Upper lobe of left lung (tissue), 6 donors: ENCODE results near the gene LPIN1. TPM values are rescaled to one million over a fixed set of nuclear protein-coding genes. Genes with fewer than 3 reads are reported as not detected.

Experiments
- ATAC-seq, 2 donors: fragments of 200-7000 bp; cut with Tn5 transposase; one replicate each; pipeline ENCODE4 v1.9.1; 2022; ENCODE audit warnings: mild to moderate bottlenecking in 2 of 2, moderate library complexity in 2 of 2; ENCODE audit not compliant: low FRiP score in 2 of 2
- DNase-seq, 2 donors: peaks; one replicate each; pipeline ENCODE4 v3.0.0-alpha.2; 2019 to 2020
- H3K27ac ChIP-seq, 4 donors: fragments of 200-600 bp; sonication (generic); one replicate each; pipeline ENCODE4 v1.5.1; 2016 to 2019
- H3K27me3 ChIP-seq, 4 donors: fragments of 200-600 bp; sonication (generic); one replicate each; pipeline ENCODE4 v1.5.1; 2017 to 2019
- H3K36me3 ChIP-seq, 4 donors: fragments of 200-600 bp; sonication (generic); one replicate each; pipeline ENCODE4 v1.5.1; 2016 to 2019
- H3K4me1 ChIP-seq, 4 donors: fragments of 200-600 bp; sonication (generic); one replicate each; pipeline ENCODE4 v1.5.1; 2018 to 2019
- H3K4me3 ChIP-seq, 4 donors: fragments of 200-600 bp; sonication (generic); one replicate each; pipeline ENCODE4 v1.5.1; 2017 to 2019; ENCODE audit warnings: mild to moderate bottlenecking in 2 of 4, moderate library complexity in 1 of 4
- H3K9me3 ChIP-seq, 4 donors: fragments of 200-600 bp; sonication (generic); one replicate each; pipeline ENCODE4 v1.5.1; 2018 to 2019
- EP300 ChIP-seq, 4 donors: sonication (generic); formaldehyde crosslinking; IDR thresholded peaks; one replicate each; pipeline ENCODE4 v1.5.1; 2017; ENCODE audit warnings: antibody characterized with exemption in 4 of 4, control low read depth in 2 of 4
- POLR2A ChIP-seq, 4 donors: fragments of 450-650 bp; IDR thresholded peaks; one replicate each; pipeline ENCODE4 v1.5.1; 2016 to 2017; ENCODE audit warnings: antibody characterized with exemption in 4 of 4, mild to moderate bottlenecking in 2 of 4
- POLR2AphosphoS5 ChIP-seq, 2 donors: sonication (generic); formaldehyde crosslinking; IDR thresholded peaks; one replicate each; pipeline ENCODE4 v1.5.1; 2017; ENCODE audit warnings: antibody characterized with exemption in 2 of 2
- WGBS, 2 donors: methylation state at CpG; one replicate each; pipeline ENCODE4 v1.1.5; 2017 to 2018; 5-methylcytosine and 5-hydroxymethylcytosine counted together
- total RNA-seq, 6 donors: library from RNA; depleted of rRNA in 4 of 6; stranded (reverse); fragments of >200 nt in 4 of 6; gene quantifications; one replicate each; pipeline versions ENCODE4 v1.1.0 to v1.2.1, GENCODE V29; 2016 to 2021
- TF ChIP-seq, protein P1 (sequence below), 6 experiments: fragments of 450-650 bp in 4 of 6; fragments of 200-600 bp in 2 of 6; sonication (generic) in 2 of 6; IDR thresholded peaks; one replicate each; pipeline ENCODE4 v1.5.1; 2016 to 2019; ENCODE audit warnings: antibody characterized with exemption in 6 of 6
- donor health status: DM: no; HTN: no; CAD: no; lungs with moderate emphysema.
- donor health status: DM: no; HTN: yes; CAD: no; lungs with severe emphysema.

Gene LPIN1
- total RNA-seq, 6 donors from 2014 or later: 45.9 to 87.0 (median 54.2) TPM

DNA sequence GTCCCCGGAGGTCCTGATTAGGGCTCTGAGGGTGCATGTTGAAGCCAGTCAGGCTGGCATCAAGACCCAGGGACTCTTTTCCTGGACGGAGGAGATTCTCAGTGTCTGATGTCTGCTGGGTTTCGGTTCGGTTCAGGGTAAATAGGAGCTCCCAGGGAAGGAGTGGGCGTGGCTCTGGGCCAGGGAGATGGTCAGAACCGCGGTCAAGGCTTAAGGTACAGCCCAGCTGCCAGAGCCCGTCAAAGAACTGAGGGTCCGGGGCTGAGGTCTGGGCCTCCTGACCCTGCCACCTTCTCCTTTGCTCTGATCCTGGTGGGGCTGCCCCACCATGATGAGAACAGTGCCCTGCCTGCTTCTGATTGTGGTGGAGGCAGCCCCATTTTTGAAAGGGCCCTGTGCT, 39.8 kb downstream of the LPIN1 start:
- H3K36me3 ChIP-seq: peaks cover 26 to 98% (median 74%) of the 10 kb centered on the region in 4 donors
- no peak for ATAC-seq

DNA sequence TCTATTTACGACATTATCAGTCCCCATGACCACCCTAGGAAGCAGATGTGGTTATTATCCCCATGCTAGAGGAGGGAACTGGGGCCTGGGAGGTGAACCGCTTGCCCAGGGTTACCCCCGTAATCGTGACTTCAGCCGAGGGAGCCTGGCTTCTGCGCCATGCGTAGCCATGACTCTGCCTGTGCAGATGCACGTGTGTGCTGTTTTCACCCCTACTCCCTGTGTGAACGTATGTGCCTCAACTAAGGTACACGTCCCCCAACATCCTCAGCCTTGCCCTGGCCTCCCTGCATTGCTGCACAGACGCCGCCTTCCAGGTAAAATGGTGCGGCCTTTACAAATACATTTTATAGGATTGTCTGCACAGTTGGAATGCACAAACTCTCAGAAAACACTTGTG, 40.2 kb downstream of the LPIN1 start:
- no peaks in the 10 kb centered on the region for H3K4me1 ChIP-seq
- H3K4me3 ChIP-seq: no peak overlapping the region
- peaks cover 30 to 98% (median 72%) of the 10 kb centered on the region in 4 donors for H3K36me3 ChIP-seq
- TF ChIP-seq POLR2A (IDR thresholded peaks at IDR 0.05) (no peak), EP300 (IDR thresholded peaks at IDR 0.05) (no peak), POLR2AphosphoS5 (IDR thresholded peaks at IDR 0.05) (no peak)
- TF ChIP-seq, protein P1, sequence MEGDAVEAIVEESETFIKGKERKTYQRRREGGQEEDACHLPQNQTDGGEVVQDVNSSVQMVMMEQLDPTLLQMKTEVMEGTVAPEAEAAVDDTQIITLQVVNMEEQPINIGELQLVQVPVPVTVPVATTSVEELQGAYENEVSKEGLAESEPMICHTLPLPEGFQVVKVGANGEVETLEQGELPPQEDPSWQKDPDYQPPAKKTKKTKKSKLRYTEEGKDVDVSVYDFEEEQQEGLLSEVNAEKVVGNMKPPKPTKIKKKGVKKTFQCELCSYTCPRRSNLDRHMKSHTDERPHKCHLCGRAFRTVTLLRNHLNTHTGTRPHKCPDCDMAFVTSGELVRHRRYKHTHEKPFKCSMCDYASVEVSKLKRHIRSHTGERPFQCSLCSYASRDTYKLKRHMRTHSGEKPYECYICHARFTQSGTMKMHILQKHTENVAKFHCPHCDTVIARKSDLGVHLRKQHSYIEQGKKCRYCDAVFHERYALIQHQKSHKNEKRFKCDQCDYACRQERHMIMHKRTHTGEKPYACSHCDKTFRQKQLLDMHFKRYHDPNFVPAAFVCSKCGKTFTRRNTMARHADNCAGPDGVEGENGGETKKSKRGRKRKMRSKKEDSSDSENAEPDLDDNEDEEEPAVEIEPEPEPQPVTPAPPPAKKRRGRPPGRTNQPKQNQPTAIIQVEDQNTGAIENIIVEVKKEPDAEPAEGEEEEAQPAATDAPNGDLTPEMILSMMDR (IDR thresholded peaks at IDR 0.05): no peak
- H3K27ac ChIP-seq: no peak overlapping the region
- DNase-seq: no peak
- no peaks in the 10 kb centered on the region for H3K9me3 ChIP-seq
- 95 to 98% methylated on average over 11 to 13 of the region's 13 CpGs for WGBS, 2 donors
- H3K27me3 ChIP-seq: no peaks in the 10 kb centered on the region
- ATAC-seq: no peak

More for the DNA sequence above, 39.8 kb downstream of the LPIN1 start:
- no peak for DNase-seq
- Histone ChIP-seq H3K4me1 (no peaks in the 10 kb centered on the region), H3K27ac (no peak overlapping the region), H3K9me3 (no peaks in the 10 kb centered on the region), H3K27me3 (no peaks in the 10 kb centered on the region), H3K4me3 (no peak overlapping the region)
- TF ChIP-seq, protein P1 (IDR thresholded peaks at IDR 0.05): no peak
- no peak for TF ChIP-seq EP300 (IDR thresholded peaks at IDR 0.05)
- no peak for TF ChIP-seq POLR2A (IDR thresholded peaks at IDR 0.05)
- no peak for TF ChIP-seq POLR2AphosphoS5 (IDR thresholded peaks at IDR 0.05)
- WGBS, 2 donors: 95 to 100% methylated on average over 8 to 9 of the region's 9 CpGs

DNA sequence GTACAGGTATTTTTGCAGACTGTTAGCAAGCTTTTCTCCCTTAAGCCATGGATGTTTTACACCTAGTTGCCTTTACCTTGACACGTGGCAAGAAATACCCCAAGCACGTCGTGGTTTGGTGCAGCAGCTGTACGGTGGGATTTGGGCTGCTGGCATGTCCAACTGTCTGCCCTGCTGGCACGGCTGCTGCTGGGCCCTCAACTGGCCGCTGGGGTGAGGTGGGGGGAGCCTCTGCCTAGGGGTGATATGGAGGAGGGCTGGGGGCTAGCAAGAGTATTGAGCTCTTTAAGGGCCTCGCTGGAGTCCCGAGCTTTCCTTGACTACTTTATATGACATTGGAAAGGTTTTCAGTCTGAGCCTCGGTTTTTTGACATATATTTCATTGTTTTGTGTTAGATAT, 41.6 kb downstream of the LPIN1 start:
- TF ChIP-seq, protein P1 (IDR thresholded peaks at IDR 0.05): no peak
- TF ChIP-seq POLR2A (IDR thresholded peaks at IDR 0.05): no peak
- no peak for TF ChIP-seq POLR2AphosphoS5 (IDR thresholded peaks at IDR 0.05)
- no peak for TF ChIP-seq EP300 (IDR thresholded peaks at IDR 0.05)
- ATAC-seq (no peak), DNase-seq (no peak)
- Histone ChIP-seq H3K9me3 (no peaks in the 10 kb centered on the region), H3K27me3 (no peaks in the 10 kb centered on the region), H3K4me3 (no peak overlapping the region), H3K36me3 (peaks cover 33 to 98% (median 74%) of the 10 kb centered on the region in 4 donors), H3K4me1 (no peaks in the 10 kb centered on the region), H3K27ac (no peak overlapping the region)
- 95 to 100% methylated on average over 9 of the region's 9 CpGs for WGBS, 2 donors

DNA sequence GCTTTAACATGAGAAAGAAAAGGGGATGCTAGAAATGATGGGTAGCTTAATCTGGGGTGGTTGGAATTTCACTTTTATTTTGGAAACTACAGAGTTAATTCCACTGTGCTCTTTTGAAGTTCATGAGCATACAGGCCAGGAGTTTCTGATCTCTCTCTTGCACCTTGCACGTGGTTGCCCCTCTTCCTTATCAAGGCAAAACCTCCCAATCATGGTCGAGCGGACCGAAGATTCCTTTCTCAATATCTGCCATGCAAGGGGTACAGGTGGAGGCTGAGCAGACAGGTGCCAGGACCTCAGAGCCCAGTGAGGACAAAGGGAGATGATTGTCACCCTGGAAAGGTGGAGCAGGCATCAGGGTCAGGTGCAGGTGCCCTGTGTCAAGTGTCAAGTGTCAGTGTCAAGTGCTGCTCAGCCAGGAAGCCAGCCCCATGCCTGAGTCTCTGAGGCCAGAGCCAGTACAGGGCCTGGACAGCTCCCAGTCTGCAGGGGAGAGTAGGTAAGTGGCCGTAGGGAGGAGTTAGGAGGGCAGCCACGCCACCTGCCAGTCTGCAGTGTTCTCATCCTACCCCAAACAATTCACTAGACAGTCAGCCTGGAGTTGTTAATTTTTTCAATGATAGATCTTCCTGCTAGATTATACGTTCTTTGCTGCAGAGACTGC, 42.2 kb downstream of the LPIN1 start:
- 85% methylated on average over 7 of the region's 7 CpGs for WGBS, 2 donors
- H3K9me3 ChIP-seq: no peaks in the 10 kb centered on the region
- TF ChIP-seq, protein P1 (IDR thresholded peaks at IDR 0.05): no peak
- no peak for TF ChIP-seq EP300 (IDR thresholded peaks at IDR 0.05)
- no peak for TF ChIP-seq POLR2A (IDR thresholded peaks at IDR 0.05)
- TF ChIP-seq POLR2AphosphoS5 (IDR thresholded peaks at IDR 0.05): no peak
- ATAC-seq (no peak), DNase-seq (no peak)
- no peaks in the 10 kb centered on the region for H3K4me1 ChIP-seq
- H3K27me3 ChIP-seq: no peaks in the 10 kb centered on the region
- H3K27ac ChIP-seq: no peak overlapping the region
- peaks cover 27 to 98% (median 72%) of the 10 kb centered on the region in 4 donors for H3K36me3 ChIP-seq
- no peak overlapping the region for H3K4me3 ChIP-seq

DNA sequence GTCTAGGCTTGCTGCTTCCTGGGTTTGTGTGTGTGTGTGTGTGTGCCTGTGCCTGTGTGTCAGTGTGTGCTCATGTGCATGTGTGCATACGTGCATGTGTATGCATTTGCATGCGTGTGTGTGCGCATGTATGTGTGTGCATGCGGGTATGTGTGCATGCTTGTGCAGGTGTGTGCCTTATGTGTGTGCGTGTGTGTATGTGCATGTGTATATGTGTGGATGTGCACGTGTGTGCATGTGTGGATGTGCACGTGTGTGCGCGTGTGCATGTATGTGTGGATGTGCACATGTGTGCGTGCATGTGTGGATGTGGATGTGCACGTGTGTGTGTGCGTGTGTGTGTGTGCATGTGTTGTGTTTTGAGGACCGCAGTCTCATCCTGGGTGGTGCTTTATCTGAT, 42.8 kb downstream of the LPIN1 start:
- Histone ChIP-seq H3K9me3 (no peaks in the 10 kb centered on the region), H3K4me1 (no peaks in the 10 kb centered on the region), H3K27ac (no peak overlapping the region), H3K27me3 (no peaks in the 10 kb centered on the region), H3K36me3 (peaks cover 31 to 98% (median 67%) of the 10 kb centered on the region in 4 donors), H3K4me3 (no peak overlapping the region)
- ATAC-seq (no peak), DNase-seq (no peak)
- TF ChIP-seq, protein P1 (IDR thresholded peaks at IDR 0.05): no peak
- TF ChIP-seq POLR2A (IDR thresholded peaks at IDR 0.05) (no peak), EP300 (IDR thresholded peaks at IDR 0.05) (no peak), POLR2AphosphoS5 (IDR thresholded peaks at IDR 0.05) (no peak)
- WGBS, 2 donors: 97% methylated on average over 13 of the region's 13 CpGs
